Cardiac fibroblast (primary cell): ENCODE measurements around the gene VEGFC.

ENCODE experiments used
- DNase-seq, 2 donors: peaks; one replicate each; pipeline versions ENCODE4 v3.0.0 to v3.0.0-alpha.2; 2010; ENCODE audit warnings: low read depth in 2 of 2
- H3K4me3 ChIP-seq, 2 donors: replicated peaks in 1 of 2; 1 replicate in 1 of 2; 2 replicates in 1 of 2; pipeline ENCODE4 v1.5.1; 2011; ENCODE audit warnings: low read depth in 2 of 2, low read length in 2 of 2, mild to moderate bottlenecking in 2 of 2, moderate library complexity in 1 of 2
- TF ChIP-seq, protein P1 (sequence below): IDR thresholded peaks from one replicate; pipeline ENCODE4 v1.5.1; 2011; ENCODE audit warnings: low read depth, mild to moderate bottlenecking, low read length, inconsistent platforms

VEGFC gene

DNA sequence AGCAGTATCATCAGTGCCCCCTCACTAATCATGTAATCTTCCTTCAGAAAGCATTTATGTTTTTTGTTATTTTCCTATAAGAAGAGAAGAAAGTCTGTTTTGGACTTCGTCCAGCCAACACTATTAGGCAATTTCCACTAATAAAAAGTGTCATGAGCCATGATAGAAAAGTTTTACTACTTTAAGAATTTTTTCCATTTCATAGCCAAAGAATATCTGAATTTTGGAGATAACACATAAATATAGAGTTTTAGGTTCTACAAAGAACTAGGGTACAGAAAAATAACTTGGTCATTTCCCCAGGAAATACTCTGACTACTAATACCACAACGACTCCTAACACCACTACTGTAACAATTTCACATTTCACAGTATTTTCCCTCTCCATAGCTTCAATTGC, 41.8 kb upstream of the VEGFC start:
- DNase-seq, result peak in 1 of 2 donors; percentile 36
- TF ChIP-seq, protein P1, sequence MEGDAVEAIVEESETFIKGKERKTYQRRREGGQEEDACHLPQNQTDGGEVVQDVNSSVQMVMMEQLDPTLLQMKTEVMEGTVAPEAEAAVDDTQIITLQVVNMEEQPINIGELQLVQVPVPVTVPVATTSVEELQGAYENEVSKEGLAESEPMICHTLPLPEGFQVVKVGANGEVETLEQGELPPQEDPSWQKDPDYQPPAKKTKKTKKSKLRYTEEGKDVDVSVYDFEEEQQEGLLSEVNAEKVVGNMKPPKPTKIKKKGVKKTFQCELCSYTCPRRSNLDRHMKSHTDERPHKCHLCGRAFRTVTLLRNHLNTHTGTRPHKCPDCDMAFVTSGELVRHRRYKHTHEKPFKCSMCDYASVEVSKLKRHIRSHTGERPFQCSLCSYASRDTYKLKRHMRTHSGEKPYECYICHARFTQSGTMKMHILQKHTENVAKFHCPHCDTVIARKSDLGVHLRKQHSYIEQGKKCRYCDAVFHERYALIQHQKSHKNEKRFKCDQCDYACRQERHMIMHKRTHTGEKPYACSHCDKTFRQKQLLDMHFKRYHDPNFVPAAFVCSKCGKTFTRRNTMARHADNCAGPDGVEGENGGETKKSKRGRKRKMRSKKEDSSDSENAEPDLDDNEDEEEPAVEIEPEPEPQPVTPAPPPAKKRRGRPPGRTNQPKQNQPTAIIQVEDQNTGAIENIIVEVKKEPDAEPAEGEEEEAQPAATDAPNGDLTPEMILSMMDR, result no peak
- H3K4me3 ChIP-seq, result no peak overlapping the region

DNA sequence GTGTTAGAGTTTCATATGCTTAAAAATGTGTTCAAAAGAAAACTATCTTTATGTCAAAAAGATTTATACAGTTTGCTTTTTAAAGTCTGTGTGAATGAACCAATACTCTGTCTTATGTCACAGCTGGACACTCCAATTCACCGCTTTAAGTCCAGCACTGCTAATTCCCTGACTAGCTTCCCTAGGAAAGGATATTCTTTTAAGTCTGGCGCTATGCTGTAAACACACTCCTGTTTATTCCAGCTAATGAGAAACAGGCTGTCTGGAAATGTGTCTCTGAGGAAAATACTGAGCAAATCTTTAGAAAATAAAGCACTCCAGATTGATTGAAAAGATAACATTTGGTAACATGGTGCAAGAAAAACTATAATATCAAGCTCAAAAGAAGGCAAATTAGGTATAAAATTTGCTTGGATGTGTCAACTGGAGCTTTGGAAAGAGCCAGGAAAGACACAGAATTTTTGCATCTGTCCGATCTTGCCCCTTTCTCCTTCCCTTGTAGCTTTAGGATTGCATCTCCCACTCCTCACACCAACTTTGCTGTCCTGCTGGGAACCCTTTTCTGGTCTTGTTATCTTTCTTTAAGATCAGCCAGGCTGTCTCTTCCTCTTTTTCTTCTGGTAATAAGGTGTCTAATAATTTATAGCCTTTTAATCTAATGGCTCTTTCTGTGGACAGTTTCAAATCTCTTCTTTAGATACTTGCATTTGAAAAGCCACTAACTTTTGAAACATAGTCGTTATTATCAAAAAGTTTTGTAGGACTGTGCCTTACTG, 40.9 kb upstream of the VEGFC start:
- DNase-seq, result no peak
- TF ChIP-seq, protein P1, result no peak
- no peak overlapping the region for H3K4me3 ChIP-seq

DNA sequence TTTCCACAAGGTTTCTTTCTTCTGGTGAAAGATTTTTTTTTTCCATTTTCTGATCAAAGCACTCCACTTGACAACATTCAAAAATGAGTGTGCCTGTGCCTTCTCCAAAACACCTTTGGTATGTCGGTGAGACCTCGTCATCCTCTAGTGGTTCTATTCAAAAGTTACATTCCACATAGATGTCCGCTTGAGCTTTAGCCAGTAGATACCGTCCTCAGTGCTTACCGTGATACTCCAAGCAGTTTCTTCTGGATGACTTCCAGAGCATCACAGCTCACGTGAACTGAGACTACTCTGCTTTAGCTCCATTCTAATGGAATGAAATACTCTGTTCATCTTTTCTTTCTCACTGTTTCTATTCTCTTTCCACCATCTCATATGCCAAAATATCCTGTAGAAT, 38.2 kb upstream of the VEGFC start:
- DNase-seq, result peak in 1 of 2 donors; percentile 59
- no peak overlapping the region for H3K4me3 ChIP-seq
- TF ChIP-seq, protein P1, result no peak

DNA sequence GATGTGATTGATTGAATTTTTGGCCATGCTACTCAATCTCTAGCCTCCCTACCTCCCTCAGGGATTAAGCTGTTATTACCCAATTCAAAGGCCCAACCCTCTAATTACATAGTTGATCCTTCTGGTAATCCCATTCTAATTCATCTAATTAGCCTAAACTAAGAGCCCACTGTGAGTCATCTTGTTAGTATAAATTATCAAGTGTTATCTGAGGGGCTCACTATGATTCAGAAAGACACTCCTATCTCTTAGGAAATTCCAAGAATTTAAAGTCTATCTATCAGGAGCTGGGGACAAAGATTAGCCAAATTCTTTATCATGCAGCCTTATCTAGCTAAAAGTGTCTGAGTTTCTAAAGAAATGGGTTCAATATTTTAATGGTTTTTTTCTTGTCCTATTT, 32.9 kb upstream of the VEGFC start:
- DNase-seq, result no peak
- TF ChIP-seq, protein P1, result no peak
- H3K4me3 ChIP-seq, result no peak overlapping the region

DNA sequence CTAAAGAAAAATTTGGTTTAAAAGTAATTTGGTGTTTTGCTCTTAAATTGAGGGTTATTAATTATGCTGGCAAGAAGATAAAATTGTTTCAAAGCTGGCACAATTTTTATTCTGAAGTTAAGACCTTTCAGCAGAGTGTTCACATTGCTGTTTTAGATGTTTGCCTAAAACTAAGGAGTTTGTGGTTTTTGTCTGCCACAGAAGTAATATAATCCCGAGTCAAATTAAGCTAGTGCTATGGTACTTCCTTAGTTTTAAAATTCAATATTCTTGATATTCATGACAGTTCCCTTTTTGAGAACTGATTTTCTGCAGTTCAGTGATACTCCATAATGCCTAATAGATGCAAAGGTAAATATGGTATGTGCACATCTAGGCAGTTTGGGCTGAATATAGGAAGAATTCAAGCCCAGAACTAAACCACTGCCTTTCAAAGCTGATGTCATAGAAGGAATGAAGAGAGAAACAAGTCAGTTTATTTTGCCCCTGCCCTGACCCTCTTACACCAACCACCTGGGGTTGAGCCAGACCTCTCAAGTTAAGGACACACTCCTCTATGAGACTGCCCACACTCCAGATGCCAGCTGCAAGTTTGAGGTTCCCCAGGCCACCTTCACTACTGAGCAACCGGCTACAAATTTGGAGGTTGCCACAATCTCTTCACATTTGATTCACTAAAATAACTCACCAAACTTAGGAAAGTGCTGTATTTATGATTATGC, 32.1 kb upstream of the VEGFC start:
- DNase-seq, result peak in 1 of 2 donors; percentile 20

DNA sequence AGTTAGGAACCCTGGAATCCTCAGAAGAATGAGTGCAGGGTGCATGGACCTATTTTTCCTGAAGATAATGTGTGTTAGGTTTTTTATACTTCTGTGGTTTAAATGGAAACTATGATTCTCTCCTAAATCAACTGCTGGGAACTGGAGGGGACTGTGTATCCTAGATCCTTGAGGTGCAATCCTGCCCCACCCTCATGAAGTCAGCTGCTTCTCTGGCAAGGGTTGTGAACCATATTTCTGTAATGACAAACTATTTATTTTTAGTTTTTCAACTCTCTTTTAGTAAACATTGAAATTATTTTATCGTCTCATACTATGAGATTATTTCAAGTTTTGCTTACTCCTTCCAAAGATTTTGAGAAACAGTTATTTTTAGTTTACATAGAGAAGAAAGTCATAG, 25.8 kb upstream of the VEGFC start:
- TF ChIP-seq, protein P1, result no peak
- H3K4me3 ChIP-seq, result no peak overlapping the region
- DNase-seq, result peak in 1 of 2 donors; percentile 59

More for the DNA sequence above, 32.1 kb upstream of the VEGFC start:
- TF ChIP-seq, protein P1, result no peak
- H3K4me3 ChIP-seq, result no peak overlapping the region
